ENCODE measurements around the gene TSPAN18. TPM values are rescaled to one million over a fixed set of nuclear protein-coding genes. Genes with fewer than 3 reads are reported as not detected.

The TSPAN18 gene
- total RNA-seq, 2 experiments from 2014 or later = 0.52 to 1.2 TPM

GRCh38 chr11:44742508-44743246, 15.9 kb downstream of the TSPAN18 start:
- no peak overlapping the region for H3K4me3 Mint-ChIP-seq
- no peaks in the 10 kb centered on the region for H3K36me3 Mint-ChIP-seq
- no peak for DNase-seq
- no peak overlapping the region for H3K27ac Mint-ChIP-seq
- no peaks in the 10 kb centered on the region for H3K9me3 Mint-ChIP-seq
- peaks cover 17% of the 10 kb centered on the region for H3K27me3 Mint-ChIP-seq
- peaks cover 13% of the 10 kb centered on the region for H3K4me1 Mint-ChIP-seq

GRCh38 chr11:44743326-44743725, 16.6 kb downstream of the TSPAN18 start:
- no peak overlapping the region for H3K27ac Mint-ChIP-seq
- no peaks in the 10 kb centered on the region for H3K36me3 Mint-ChIP-seq
- peaks cover 11% of the 10 kb centered on the region for H3K27me3 Mint-ChIP-seq
- no peak overlapping the region for H3K4me3 Mint-ChIP-seq
- no peaks in the 10 kb centered on the region for H3K9me3 Mint-ChIP-seq
- DNase-seq = no peak
- H3K4me1 Mint-ChIP-seq = peaks cover 14% of the 10 kb centered on the region

- H3K4me1 Mint-ChIP-seq = peaks cover 15% of the 10 kb centered on the region
- H3K27me3 Mint-ChIP-seq = peaks cover 7% of the 10 kb centered on the region
- H3K27ac Mint-ChIP-seq = no peak overlapping the region
Observed at GRCh38 chr11:44743959-44744557, 17.3 kb downstream of the TSPAN18 start.

GRCh38 chr11:44746894-44747293, 20.1 kb downstream of the TSPAN18 start:
- no peaks in the 10 kb centered on the region for H3K36me3 Mint-ChIP-seq
- no peaks in the 10 kb centered on the region for H3K27me3 Mint-ChIP-seq
- no peak overlapping the region for H3K4me3 Mint-ChIP-seq
- peaks cover 15% of the 10 kb centered on the region for H3K4me1 Mint-ChIP-seq
- no peak for DNase-seq
- H3K9me3 Mint-ChIP-seq = no peaks in the 10 kb centered on the region
- H3K27ac Mint-ChIP-seq = no peak overlapping the region

More at GRCh38 chr11:44743959-44744557, 17.3 kb downstream of the TSPAN18 start:
- H3K4me3 Mint-ChIP-seq = no peak overlapping the region
- H3K9me3 Mint-ChIP-seq = no peaks in the 10 kb centered on the region
- DNase-seq = no peak
- no peaks in the 10 kb centered on the region for H3K36me3 Mint-ChIP-seq

- no peak overlapping the region for H3K4me3 Mint-ChIP-seq
- H3K27ac Mint-ChIP-seq = no peak overlapping the region
- no peaks in the 10 kb centered on the region for H3K36me3 Mint-ChIP-seq
- no peaks in the 10 kb centered on the region for H3K9me3 Mint-ChIP-seq
- no peaks in the 10 kb centered on the region for H3K27me3 Mint-ChIP-seq
- H3K4me1 Mint-ChIP-seq = peaks cover 15% of the 10 kb centered on the region
- DNase-seq = no peak
Observed at GRCh38 chr11:44747316-44747715, 20.6 kb downstream of the TSPAN18 start.

- Mint-ChIP-seq H3K4me3 (no peak overlapping the region), H3K4me1 (peaks cover 15% of the 10 kb centered on the region), H3K36me3 (no peaks in the 10 kb centered on the region), H3K27ac (no peak overlapping the region), H3K27me3 (no peaks in the 10 kb centered on the region), H3K9me3 (no peaks in the 10 kb centered on the region)
- no peak for DNase-seq
Observed at GRCh38 chr11:44747836-44748235, 21.1 kb downstream of the TSPAN18 start.

- no peaks in the 10 kb centered on the region for H3K36me3 Mint-ChIP-seq
- no peak for DNase-seq
- H3K4me3 Mint-ChIP-seq = no peak overlapping the region
- peaks cover 15% of the 10 kb centered on the region for H3K4me1 Mint-ChIP-seq
- no peaks in the 10 kb centered on the region for H3K9me3 Mint-ChIP-seq
- H3K27me3 Mint-ChIP-seq = no peaks in the 10 kb centered on the region
- no peak overlapping the region for H3K27ac Mint-ChIP-seq
Observed at GRCh38 chr11:44748606-44749005, 21.8 kb downstream of the TSPAN18 start.

- Mint-ChIP-seq H3K4me1 (peaks cover 15% of the 10 kb centered on the region), H3K4me3 (no peak overlapping the region), H3K9me3 (no peaks in the 10 kb centered on the region), H3K27ac (no peak overlapping the region), H3K36me3 (no peaks in the 10 kb centered on the region), H3K27me3 (no peaks in the 10 kb centered on the region)
- no peak for DNase-seq
Observed at GRCh38 chr11:44749189-44749588, 22.4 kb downstream of the TSPAN18 start.

GRCh38 chr11:44750551-44751465, 24.0 kb downstream of the TSPAN18 start:
- Mint-ChIP-seq H3K36me3 (no peaks in the 10 kb centered on the region), H3K4me1 (peaks cover 15% of the 10 kb centered on the region), H3K9me3 (no peaks in the 10 kb centered on the region), H3K4me3 (no peak overlapping the region), H3K27me3 (no peaks in the 10 kb centered on the region), H3K27ac (no peak overlapping the region)
- no peak for DNase-seq

- no peak overlapping the region for H3K27ac Mint-ChIP-seq
- no peaks in the 10 kb centered on the region for H3K36me3 Mint-ChIP-seq
- no peaks in the 10 kb centered on the region for H3K27me3 Mint-ChIP-seq
- no peak for DNase-seq
- H3K4me1 Mint-ChIP-seq = peaks cover 9% of the 10 kb centered on the region
- no peak overlapping the region for H3K4me3 Mint-ChIP-seq
- no peaks in the 10 kb centered on the region for H3K9me3 Mint-ChIP-seq
Observed at GRCh38 chr11:44752300-44752699, 25.5 kb downstream of the TSPAN18 start.

- H3K27ac Mint-ChIP-seq = no peak overlapping the region
- peaks cover 5% of the 10 kb centered on the region for H3K4me1 Mint-ChIP-seq
- H3K4me3 Mint-ChIP-seq = no peak overlapping the region
- no peaks in the 10 kb centered on the region for H3K27me3 Mint-ChIP-seq
- DNase-seq = no peak
- peaks cover 1% of the 10 kb centered on the region for H3K9me3 Mint-ChIP-seq
- no peaks in the 10 kb centered on the region for H3K36me3 Mint-ChIP-seq
Observed at GRCh38 chr11:44752713-44753112, 26.0 kb downstream of the TSPAN18 start.

- no peaks in the 10 kb centered on the region for H3K4me1 Mint-ChIP-seq
- DNase-seq = no peak
- no peaks in the 10 kb centered on the region for H3K27me3 Mint-ChIP-seq
- no peak overlapping the region for H3K27ac Mint-ChIP-seq
- peaks cover 4% of the 10 kb centered on the region for H3K9me3 Mint-ChIP-seq
- H3K36me3 Mint-ChIP-seq = no peaks in the 10 kb centered on the region
- H3K4me3 Mint-ChIP-seq = no peak overlapping the region
Observed at GRCh38 chr11:44753961-44754645, 27.3 kb downstream of the TSPAN18 start.

GRCh38 chr11:44754876-44755555, 28.3 kb downstream of the TSPAN18 start:
- no peaks in the 10 kb centered on the region for H3K4me1 Mint-ChIP-seq

More at GRCh38 chr11:44754876-44755555, 28.3 kb downstream of the TSPAN18 start:
- DNase-seq = no peak
- Mint-ChIP-seq H3K27me3 (no peaks in the 10 kb centered on the region), H3K27ac (no peak overlapping the region), H3K36me3 (no peaks in the 10 kb centered on the region), H3K9me3 (peaks cover 7% of the 10 kb centered on the region), H3K4me3 (no peak overlapping the region)

All from activated naive CD8-positive, alpha-beta T cell treated with anti-CD3 and anti-CD28 coated beads for 36 hours (primary cell).